B cell (primary cell): ENCODE measurements around the gene KIF16B. TPM values are rescaled to one million over a fixed set of nuclear protein-coding genes. Genes with fewer than 3 reads are reported as not detected.

Experiments used
- ATAC-seq: fragments of 200-7000 bp; cut with Tn5 transposase; one replicate; pipeline ENCODE4 v1.10.0; 2021; ENCODE audit warnings: low read depth, mild to moderate bottlenecking, moderate number of reproducible peaks, moderate library complexity
- CTCF ChIA-PET: fragments of 350-600 bp; sonication (Branson Sonifier 250); formaldehyde crosslinking; loops from one replicate; lab custom pipeline; 2021; ENCODE audit warnings: antibody characterized with exemption, inconsistent platforms; lab: Charles Lee
- POLR2A ChIA-PET: fragments of 350-600 bp; sonication (Branson Sonifier 250); formaldehyde crosslinking; loops from one replicate; lab custom pipeline; 2021; ENCODE audit warnings: antibody characterized with exemption; lab: Charles Lee
- DNase-seq: peaks from one replicate; pipeline ENCODE4 v3.0.0; 2013
- H2AFZ ChIP-seq: 2 replicates; pipeline ENCODE4 v1.6.1; 2012; ENCODE audit warnings: mild to moderate bottlenecking, low read depth, low read length; ENCODE audit not compliant: insufficient read depth, poor library complexity, severe bottlenecking
- H3K27ac ChIP-seq, 2 donors: 1 replicate in 1 of 2; 2 replicates in 1 of 2; pipeline ENCODE4 v1.5.1; 2012 to 2013; ENCODE audit warnings: low read length in 2 of 2, mild to moderate bottlenecking in 2 of 2, moderate library complexity in 1 of 2
- H3K27me3 ChIP-seq, 4 experiments: fragments of 200-600 bp in 1 of 4; sonication (generic) in 1 of 4; replicated peaks in 1 of 4; 1 replicate in 2 of 4; 2 replicates in 2 of 4; pipeline versions ENCODE4 v1.6.1 to v1.7.0; 2013 to 2016; ENCODE audit warnings: low read length in 3 of 4, mild to moderate bottlenecking in 2 of 4, mixed read lengths in 1 of 4, moderate library complexity in 1 of 4; ENCODE audit not compliant: insufficient read depth in 4 of 4, control insufficient read depth in 3 of 4; ENCODE audit errors: control extremely low read depth in 1 of 4
- H3K36me3 ChIP-seq, 2 experiments: replicated peaks in 1 of 2; 1 replicate in 1 of 2; 2 replicates in 1 of 2; pipeline versions ENCODE4 v1.6.1 to v1.7.1; 2013; ENCODE audit warnings: low read length in 1 of 2; ENCODE audit not compliant: insufficient read depth in 2 of 2, control insufficient read depth in 1 of 2; ENCODE audit errors: control extremely low read depth in 1 of 2, extremely low read depth in 1 of 2
- H3K4me1 ChIP-seq, 2 donors: fragments of 200-600 bp in 1 of 2; sonication (generic) in 1 of 2; 1 replicate in 1 of 2; 2 replicates in 1 of 2; pipeline versions ENCODE4 v1.5.1 to v1.6.1; 2013 to 2017; ENCODE audit warnings: low read length in 2 of 2; ENCODE audit not compliant: control insufficient read depth in 2 of 2, insufficient read depth in 2 of 2
- H3K4me2 ChIP-seq: replicated peaks from 2 replicates; pipeline ENCODE3; 2012; ENCODE audit warnings: mild to moderate bottlenecking, low read depth, low read length; ENCODE audit not compliant: poor library complexity, severe bottlenecking
- H3K4me3 ChIP-seq, 5 experiments: fragments of 200-600 bp in 1 of 5; sonication (generic) in 1 of 5; 1 replicate in 3 of 5; 2 replicates in 2 of 5; pipeline versions ENCODE4 v1.5.1 to v1.7.0; 2011 to 2016; ENCODE audit warnings: low read length in 4 of 5, mild to moderate bottlenecking in 4 of 5, low read depth in 2 of 5, control low read depth in 1 of 5, moderate library complexity in 1 of 5; ENCODE audit not compliant: insufficient read depth in 1 of 5; ENCODE audit errors: control extremely low read depth in 1 of 5, extremely low read depth in 1 of 5
- H3K79me2 ChIP-seq: fragments of 200-600 bp; sonication (generic); one replicate; pipeline ENCODE4 v1.6.0; 2016; ENCODE audit warnings: low read length; ENCODE audit not compliant: control insufficient read depth, insufficient read depth
- H3K9ac ChIP-seq: fragments of 200-600 bp; sonication (generic); 2 replicates; pipeline ENCODE4 v1.6.1; 2017; ENCODE audit warnings: mild to moderate bottlenecking, low read length, moderate library complexity
- H3K9me3 ChIP-seq, 3 donors: one replicate each; pipeline versions ENCODE4 v1.6.1 to v1.7.1; 2013; ENCODE audit warnings: low read length in 2 of 3; ENCODE audit not compliant: control insufficient read depth in 2 of 3, insufficient read depth in 1 of 3; ENCODE audit errors: control extremely low read depth in 1 of 3
- H4K20me1 ChIP-seq: 2 replicates; pipeline ENCODE4 v1.6.0; 2012; ENCODE audit warnings: mild to moderate bottlenecking, low read length; ENCODE audit not compliant: insufficient read depth, control insufficient read depth, poor library complexity, severe bottlenecking
- H3K27ac Mint-ChIP-seq: one replicate; pipeline ENCODE4 v1.8.0; 2021; ENCODE audit warnings: mixed read lengths
- H3K27me3 Mint-ChIP-seq: one replicate; pipeline ENCODE4 v1.8.0; 2021; ENCODE audit warnings: mixed read lengths
- H3K4me1 Mint-ChIP-seq: one replicate; pipeline ENCODE4 v1.8.0; 2021; ENCODE audit warnings: mixed read lengths
- H3K4me3 Mint-ChIP-seq: one replicate; pipeline ENCODE4 v1.8.0; 2021; ENCODE audit warnings: mixed read lengths
- H3K9me3 Mint-ChIP-seq: one replicate; pipeline ENCODE4 v1.8.0; 2022; ENCODE audit warnings: mixed read lengths; ENCODE audit not compliant: insufficient read depth
- EZH2 ChIP-seq: IDR thresholded peaks from 2 replicates; pipeline ENCODE4 v1.6.1; 2012; ENCODE audit warnings: borderline replicate concordance, low read depth, mild to moderate bottlenecking, moderate library complexity, low read length; ENCODE audit not compliant: insufficient read depth, poor library complexity, severe bottlenecking
- WGBS: methylation state at CpG from one replicate; pipeline ENCODE4 v1.1.5; 2013; ENCODE audit warnings: missing lambda C conversion rate; ENCODE audit not compliant: insufficient coverage; 5-methylcytosine and 5-hydroxymethylcytosine counted together
- intact Hi-C: fragments of 100-400 bp; cut with micrococcal nuclease; formaldehyde crosslinking; loops from one replicate; pipeline ENCODE4 v1.10.0; 2022
- polyA plus RNA-seq: library from polyadenylated mRNA; depleted of rRNA; stranded (reverse); fragments of >200 nt; gene quantifications from 2 replicates; pipeline ENCODE4 v1.2.3, GENCODE V29; 2012
- total RNA-seq, 2 donors: library from RNA; stranded (reverse); fragments of 120-200 nt in 1 of 2; gene quantifications; 1 replicate in 1 of 2; 2 replicates in 1 of 2; pipeline versions ENCODE4 v1.2.3 to v1.2.4, GENCODE V29; 2013 to 2022
- TF ChIP-seq, protein P1 (sequence below): fragments of 200-600 bp; IDR thresholded peaks from one replicate; pipeline ENCODE4 v1.8.0; 2022; ENCODE audit warnings: antibody characterized with exemption, mild to moderate bottlenecking

Gene KIF16B
- total and polyA plus RNA-seq, 2 donors (not counting 1 experiment from before 2014, with no cell fraction given) = 4.5 to 13.0 TPM

DNA sequence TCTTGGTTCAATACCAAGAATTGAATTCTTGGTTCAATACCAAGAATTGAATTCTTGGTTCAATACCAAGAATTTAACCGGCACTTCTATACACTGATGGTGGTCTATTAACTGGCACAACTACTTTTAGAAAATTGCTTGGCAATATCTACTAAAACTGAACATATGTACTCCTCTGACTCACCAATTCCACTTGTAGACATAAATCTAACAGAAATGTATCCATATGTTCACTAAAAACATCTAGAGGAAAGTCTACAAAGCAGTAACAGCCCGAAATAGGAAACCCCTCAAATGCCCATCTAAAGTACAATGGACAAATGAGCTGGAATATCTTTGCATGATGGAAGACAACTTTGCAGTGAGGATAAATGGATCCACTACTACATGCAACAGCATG, 71.9 kb downstream of the KIF16B start:
- no peaks in the 10 kb centered on the region for H3K79me2 ChIP-seq
- no peak overlapping the region for H3K4me2 ChIP-seq
- intact Hi-C loops = no loop called here
- CTCF ChIA-PET = interaction anchor here (1.4 to 1.6 kb wide), 3 partner anchors 13 to 26 kb away, joined by 3 to 4 read pairs (median 4); no protein-coding TSS in a partner anchor
- no peaks in the 10 kb centered on the region for H3K27me3 Mint-ChIP-seq
- no peak for TF ChIP-seq EZH2
- TF ChIP-seq, protein P1, sequence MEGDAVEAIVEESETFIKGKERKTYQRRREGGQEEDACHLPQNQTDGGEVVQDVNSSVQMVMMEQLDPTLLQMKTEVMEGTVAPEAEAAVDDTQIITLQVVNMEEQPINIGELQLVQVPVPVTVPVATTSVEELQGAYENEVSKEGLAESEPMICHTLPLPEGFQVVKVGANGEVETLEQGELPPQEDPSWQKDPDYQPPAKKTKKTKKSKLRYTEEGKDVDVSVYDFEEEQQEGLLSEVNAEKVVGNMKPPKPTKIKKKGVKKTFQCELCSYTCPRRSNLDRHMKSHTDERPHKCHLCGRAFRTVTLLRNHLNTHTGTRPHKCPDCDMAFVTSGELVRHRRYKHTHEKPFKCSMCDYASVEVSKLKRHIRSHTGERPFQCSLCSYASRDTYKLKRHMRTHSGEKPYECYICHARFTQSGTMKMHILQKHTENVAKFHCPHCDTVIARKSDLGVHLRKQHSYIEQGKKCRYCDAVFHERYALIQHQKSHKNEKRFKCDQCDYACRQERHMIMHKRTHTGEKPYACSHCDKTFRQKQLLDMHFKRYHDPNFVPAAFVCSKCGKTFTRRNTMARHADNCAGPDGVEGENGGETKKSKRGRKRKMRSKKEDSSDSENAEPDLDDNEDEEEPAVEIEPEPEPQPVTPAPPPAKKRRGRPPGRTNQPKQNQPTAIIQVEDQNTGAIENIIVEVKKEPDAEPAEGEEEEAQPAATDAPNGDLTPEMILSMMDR = no peak
- no peaks in the 10 kb centered on the region for H3K9me3 Mint-ChIP-seq
- H3K4me1 ChIP-seq = no peaks in the 10 kb centered on the region
- H2AFZ ChIP-seq = no peak overlapping the region
- H3K27ac ChIP-seq = no peak overlapping the region
- no peak overlapping the region for H3K4me3 Mint-ChIP-seq
- POLR2A ChIA-PET = no interaction called here
- peaks cover 0 to 12% of the 10 kb centered on the region in 2 experiments for H3K36me3 ChIP-seq
- no CpG with 5 or more reads among the region's 2 CpGs for WGBS
- peaks cover 5% of the 10 kb centered on the region for H3K4me1 Mint-ChIP-seq
- no peak overlapping the region for H3K9ac ChIP-seq
- H3K27ac Mint-ChIP-seq = no peak overlapping the region
- no peaks in the 10 kb centered on the region for H4K20me1 ChIP-seq
- H3K9me3 ChIP-seq = no peaks in the 10 kb centered on the region
- no peak for ATAC-seq
- DNase-seq = no peak
- no peak overlapping the region for H3K4me3 ChIP-seq
- H3K27me3 ChIP-seq = no peaks in the 10 kb centered on the region

DNA sequence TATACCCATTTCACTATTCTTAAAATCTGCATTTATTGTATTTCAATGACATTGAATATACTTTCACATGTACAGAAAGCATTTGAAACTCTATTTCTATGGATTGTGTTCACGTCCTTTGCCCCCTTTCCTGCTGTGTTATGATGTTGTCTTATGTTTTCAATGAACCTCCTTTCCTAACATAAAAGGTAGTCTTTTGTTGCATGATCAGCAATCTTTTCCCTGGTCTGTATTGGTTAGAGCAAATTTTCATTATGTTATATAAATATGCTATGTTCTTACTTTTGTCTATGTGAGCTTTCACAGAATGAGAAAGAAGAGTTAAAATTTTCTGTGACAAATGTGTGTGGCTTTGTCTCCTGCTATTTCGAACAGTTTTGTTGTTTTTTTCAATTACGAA, 73.1 kb downstream of the KIF16B start:
- POLR2A ChIA-PET = no interaction called here
- no peak for ATAC-seq
- intact Hi-C loops = no loop called here
- no peak overlapping the region for H3K4me3 Mint-ChIP-seq
- no peak overlapping the region for H3K27ac Mint-ChIP-seq
- no CpG with 5 or more reads among the region's 3 CpGs for WGBS
- no peaks in the 10 kb centered on the region for H4K20me1 ChIP-seq
- H3K9me3 ChIP-seq = no peaks in the 10 kb centered on the region
- no peak overlapping the region for H3K9ac ChIP-seq
- H3K27me3 Mint-ChIP-seq = no peaks in the 10 kb centered on the region
- CTCF ChIA-PET = interaction anchor here (0.6 to 1.6 kb wide), 3 partner anchors 12 to 1382 kb away, joined by 3 to 5 read pairs (median 4); no protein-coding TSS in a partner anchor
- no peaks in the 10 kb centered on the region for H3K27me3 ChIP-seq
- no peak overlapping the region for H3K27ac ChIP-seq
- no peaks in the 10 kb centered on the region for H3K79me2 ChIP-seq
- H3K4me3 ChIP-seq = no peak overlapping the region
- no peak overlapping the region for H2AFZ ChIP-seq
- H3K4me1 ChIP-seq = no peaks in the 10 kb centered on the region
- no peak overlapping the region for H3K4me2 ChIP-seq
- no peaks in the 10 kb centered on the region for H3K4me1 Mint-ChIP-seq
- peaks cover 0 to 15% of the 10 kb centered on the region in 2 experiments for H3K36me3 ChIP-seq
- no peaks in the 10 kb centered on the region for H3K9me3 Mint-ChIP-seq
- TF ChIP-seq, protein P1 = no peak
- no peak for TF ChIP-seq EZH2
- DNase-seq = no peak
